BE2C (cell line): ENCODE results near the gene C1QL2.

Source experiments
- DNase-seq: peaks from one replicate; pipeline ENCODE4 v3.0.0-alpha.2; 2020
- H3K27me3 ChIP-seq: fragments of 250-450 bp; sonication (Bioruptor Pico); 2 replicates; pipeline ENCODE4 v1.5.1; 2020; ENCODE audit warnings: mild to moderate bottlenecking
- H3K36me3 ChIP-seq: fragments of 250-450 bp; sonication (Bioruptor Pico); 2 replicates; pipeline ENCODE4 v1.5.1; 2020; ENCODE audit warnings: mild to moderate bottlenecking
- H3K4me1 ChIP-seq: fragments of 250-450 bp; sonication (Bioruptor Pico); 2 replicates; pipeline ENCODE4 v1.5.1; 2020
- H3K4me3 ChIP-seq: 2 replicates; pipeline ENCODE4 v1.5.1; 2011; ENCODE audit warnings: low read depth, low read length
- H3K9me3 ChIP-seq: fragments of 250-450 bp; sonication (Bioruptor Pico); 2 replicates; pipeline ENCODE4 v1.5.1; 2020
- TF ChIP-seq, protein P1 (sequence below): IDR thresholded peaks from 2 replicates; pipeline ENCODE4 v1.5.1; 2012; ENCODE audit warnings: mild to moderate bottlenecking, low read depth, low read length

The C1QL2 gene

DNA sequence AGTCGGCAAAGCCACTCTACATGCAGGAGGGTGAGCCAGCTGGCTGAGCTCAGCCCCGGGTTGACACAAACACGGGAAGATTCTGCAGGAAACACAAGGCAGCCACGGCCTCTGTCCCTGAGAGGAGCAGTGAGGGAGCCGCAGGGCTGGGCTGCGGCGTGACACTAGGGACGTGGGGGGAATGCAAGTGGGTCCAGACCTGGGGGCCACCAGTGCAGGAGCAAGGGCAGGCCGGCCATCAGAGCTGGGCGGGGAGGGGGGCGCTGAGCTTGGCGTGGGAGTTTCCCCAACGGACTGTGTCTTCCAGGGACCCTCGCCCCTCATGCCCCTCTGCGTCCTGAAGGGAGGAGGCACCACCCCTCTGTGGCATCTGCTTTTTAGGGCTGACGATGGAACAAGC is 12.0 kb upstream of the C1QL2 start:
- no peaks in the 10 kb centered on the region for H3K9me3 ChIP-seq
- no peaks in the 10 kb centered on the region for H3K27me3 ChIP-seq
- no peak overlapping the region for H3K4me3 ChIP-seq
- no peaks in the 10 kb centered on the region for H3K4me1 ChIP-seq
- H3K36me3 ChIP-seq = no peaks in the 10 kb centered on the region
- TF ChIP-seq, protein P1, sequence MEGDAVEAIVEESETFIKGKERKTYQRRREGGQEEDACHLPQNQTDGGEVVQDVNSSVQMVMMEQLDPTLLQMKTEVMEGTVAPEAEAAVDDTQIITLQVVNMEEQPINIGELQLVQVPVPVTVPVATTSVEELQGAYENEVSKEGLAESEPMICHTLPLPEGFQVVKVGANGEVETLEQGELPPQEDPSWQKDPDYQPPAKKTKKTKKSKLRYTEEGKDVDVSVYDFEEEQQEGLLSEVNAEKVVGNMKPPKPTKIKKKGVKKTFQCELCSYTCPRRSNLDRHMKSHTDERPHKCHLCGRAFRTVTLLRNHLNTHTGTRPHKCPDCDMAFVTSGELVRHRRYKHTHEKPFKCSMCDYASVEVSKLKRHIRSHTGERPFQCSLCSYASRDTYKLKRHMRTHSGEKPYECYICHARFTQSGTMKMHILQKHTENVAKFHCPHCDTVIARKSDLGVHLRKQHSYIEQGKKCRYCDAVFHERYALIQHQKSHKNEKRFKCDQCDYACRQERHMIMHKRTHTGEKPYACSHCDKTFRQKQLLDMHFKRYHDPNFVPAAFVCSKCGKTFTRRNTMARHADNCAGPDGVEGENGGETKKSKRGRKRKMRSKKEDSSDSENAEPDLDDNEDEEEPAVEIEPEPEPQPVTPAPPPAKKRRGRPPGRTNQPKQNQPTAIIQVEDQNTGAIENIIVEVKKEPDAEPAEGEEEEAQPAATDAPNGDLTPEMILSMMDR = no peak
- DNase-seq = no peak

- Histone ChIP-seq H3K4me3 (no peak overlapping the region), H3K27me3 (no peaks in the 10 kb centered on the region), H3K36me3 (no peaks in the 10 kb centered on the region), H3K9me3 (no peaks in the 10 kb centered on the region), H3K4me1 (no peaks in the 10 kb centered on the region)
- DNase-seq = no peak
- TF ChIP-seq, protein P1 = no peak
Measured at GRCh38 chr2:119169717-119170116, 11.2 kb upstream of the C1QL2 start.

DNA sequence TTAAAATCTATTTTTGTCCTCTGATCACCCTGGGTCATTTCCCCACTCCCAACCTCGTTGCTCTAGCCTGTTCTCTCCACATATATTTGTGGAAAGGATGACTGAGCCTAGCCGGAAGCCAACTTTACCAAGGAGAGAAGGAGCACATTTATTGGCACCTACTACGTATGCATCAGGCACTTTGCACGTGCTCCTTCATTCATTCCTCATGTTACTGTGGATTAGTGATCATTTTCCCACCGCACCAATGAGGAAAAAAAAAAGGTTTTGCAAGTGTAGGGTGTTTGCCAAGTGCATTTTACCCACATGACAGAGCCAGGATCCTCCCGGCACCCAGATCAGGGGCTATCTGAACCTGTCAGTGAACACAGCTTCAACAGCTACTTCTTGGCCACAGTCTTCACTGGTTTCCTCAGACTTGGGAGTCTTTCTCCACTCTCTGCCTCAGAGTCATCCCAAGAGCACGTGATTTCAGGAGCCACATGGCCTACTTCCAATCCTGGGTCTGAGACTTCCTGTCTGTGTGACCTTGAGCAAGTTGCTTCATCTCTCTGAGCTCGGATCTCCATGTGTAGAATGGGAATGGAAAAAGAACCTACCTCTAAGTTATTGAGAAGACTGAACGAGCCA is 1.9 kb upstream of the C1QL2 start:
- Histone ChIP-seq H3K36me3 (no peaks in the 10 kb centered on the region), H3K4me3 (no peak overlapping the region), H3K9me3 (no peaks in the 10 kb centered on the region), H3K4me1 (no peaks in the 10 kb centered on the region), H3K27me3 (peaks cover 33% of the 10 kb centered on the region)
- no peak for DNase-seq
- TF ChIP-seq, protein P1 = no peak

DNA sequence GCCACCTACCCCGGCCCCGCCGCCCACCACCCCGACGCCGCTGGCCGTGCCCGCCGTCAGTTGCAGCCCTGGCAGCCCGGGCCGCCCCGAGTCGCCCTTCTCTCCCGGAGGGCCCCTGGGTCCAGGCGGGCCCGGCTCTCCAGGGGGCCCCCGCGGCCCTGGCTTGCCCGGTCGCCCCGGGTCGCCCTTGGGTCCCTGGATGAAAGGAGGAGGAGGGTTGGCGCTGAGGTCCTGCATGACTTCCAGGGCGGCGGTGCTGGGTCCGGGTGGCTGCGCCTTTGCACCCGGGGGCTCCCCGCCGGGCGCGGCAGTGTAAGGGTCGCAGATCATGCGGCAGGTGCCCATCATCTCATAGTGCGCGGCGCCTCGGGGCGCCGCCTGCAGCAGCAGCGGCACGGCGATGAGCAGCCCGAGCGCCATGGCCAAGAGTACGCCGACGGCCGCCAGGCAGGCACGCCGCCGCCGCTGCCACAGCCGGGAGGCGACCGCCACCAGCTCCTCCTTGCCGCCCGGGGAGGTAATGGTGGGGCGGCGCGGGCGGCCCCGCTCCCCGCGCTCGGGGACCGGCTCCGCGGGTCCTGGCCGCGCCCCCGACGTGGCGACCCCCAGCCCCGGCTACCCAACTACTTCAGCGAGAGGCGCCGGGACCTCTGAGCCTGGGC is 570 bp downstream of the C1QL2 start:
- Histone ChIP-seq H3K4me3 (no peak overlapping the region), H3K9me3 (no peaks in the 10 kb centered on the region), H3K36me3 (no peaks in the 10 kb centered on the region), H3K4me1 (no peaks in the 10 kb centered on the region), H3K27me3 (peaks cover 33% of the 10 kb centered on the region)
- DNase-seq = no peak
- TF ChIP-seq, protein P1 = no peak

DNA sequence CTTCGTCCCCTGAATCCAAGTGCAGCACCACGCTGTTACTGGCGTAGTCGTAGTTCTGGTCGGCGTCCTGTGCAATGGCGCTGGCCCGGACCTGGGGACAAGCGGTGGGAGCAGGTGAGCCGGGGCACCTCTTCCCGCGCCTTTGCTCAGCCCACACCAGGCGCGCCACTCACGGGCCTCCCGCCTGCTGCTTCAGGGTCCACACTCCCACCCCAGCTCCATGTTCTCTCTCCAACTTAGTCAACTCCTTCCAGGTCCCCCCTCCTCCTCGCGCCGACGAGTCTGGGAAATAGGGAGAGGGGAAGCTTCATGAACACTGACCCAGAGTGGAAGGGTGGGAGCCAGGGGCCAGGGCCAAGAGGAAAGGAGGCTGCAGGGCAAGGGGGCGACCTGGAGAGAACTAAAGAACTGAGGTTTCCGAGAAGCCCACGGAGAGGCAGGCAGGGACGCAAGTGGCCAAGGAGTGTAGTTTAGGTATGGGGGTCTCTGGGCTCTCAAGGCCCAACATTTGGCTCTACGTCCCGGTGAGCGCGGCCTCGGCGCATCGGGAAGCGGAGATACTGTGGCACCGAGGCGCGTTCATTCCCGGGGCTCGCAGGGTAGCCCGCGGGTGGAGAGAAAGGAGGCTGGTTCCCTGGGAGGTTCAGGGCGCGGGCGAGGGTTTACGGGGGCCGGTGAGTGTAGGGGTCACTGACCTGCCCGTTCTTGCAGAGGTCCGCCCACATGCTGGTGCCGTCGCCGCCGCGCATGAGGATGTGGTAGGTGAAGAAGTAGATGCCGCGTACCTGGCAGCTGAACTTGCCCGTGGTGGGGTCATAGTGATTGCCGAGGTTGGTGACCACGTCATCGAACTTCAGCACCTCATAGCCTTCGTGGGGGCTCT is 1.4 kb downstream of the C1QL2 start:
- Histone ChIP-seq H3K36me3 (no peaks in the 10 kb centered on the region), H3K27me3 (peaks cover 33% of the 10 kb centered on the region), H3K4me3 (no peak overlapping the region), H3K4me1 (no peaks in the 10 kb centered on the region), H3K9me3 (no peaks in the 10 kb centered on the region)
- DNase-seq = no peak
- TF ChIP-seq, protein P1 = no peak
